Fibroblast of skin of scalp (primary cell): ENCODE data around the gene ATP9B.
A peak's percentile ranks its signal among the peaks of the same experiment; 100 is the strongest.
"Not testable (repeated sequence)": the region's sequence is repeated elsewhere in the genome, so short reads cannot be mapped to it uniquely, and the experiment has no call there.

Experiments
- DNase-seq: peaks from one replicate; pipeline ENCODE4 v3.0.0-alpha.2; 2013

ATP9B gene

DNA sequence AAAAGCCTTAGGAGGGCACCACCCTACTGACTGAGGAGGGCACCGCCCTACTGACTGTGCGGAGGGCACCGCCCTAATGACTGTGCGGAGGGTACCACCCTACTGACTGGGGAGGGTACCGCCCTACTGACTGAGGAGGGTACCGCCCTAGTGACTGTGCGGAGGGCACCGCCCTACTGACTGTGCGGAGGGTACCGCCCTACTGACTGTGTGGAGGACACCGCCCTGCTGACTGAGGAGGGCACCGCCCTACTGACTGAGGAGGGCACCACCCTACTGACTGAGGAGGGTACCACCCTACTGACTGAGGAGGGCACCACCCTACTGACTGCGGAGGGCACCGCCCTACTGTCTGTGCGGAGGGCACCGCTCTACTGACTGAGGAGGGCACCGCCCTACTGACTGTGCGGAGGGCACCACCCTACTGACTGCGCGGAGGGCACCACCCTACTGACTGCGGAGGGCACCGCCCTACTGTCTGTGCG, 176.4 kb downstream of the ATP9B start:
- no peak for DNase-seq

GRCh38 chr18:79246309-79247108, 177.3 kb downstream of the ATP9B start:
- peak; percentile 71 for DNase-seq

DNA sequence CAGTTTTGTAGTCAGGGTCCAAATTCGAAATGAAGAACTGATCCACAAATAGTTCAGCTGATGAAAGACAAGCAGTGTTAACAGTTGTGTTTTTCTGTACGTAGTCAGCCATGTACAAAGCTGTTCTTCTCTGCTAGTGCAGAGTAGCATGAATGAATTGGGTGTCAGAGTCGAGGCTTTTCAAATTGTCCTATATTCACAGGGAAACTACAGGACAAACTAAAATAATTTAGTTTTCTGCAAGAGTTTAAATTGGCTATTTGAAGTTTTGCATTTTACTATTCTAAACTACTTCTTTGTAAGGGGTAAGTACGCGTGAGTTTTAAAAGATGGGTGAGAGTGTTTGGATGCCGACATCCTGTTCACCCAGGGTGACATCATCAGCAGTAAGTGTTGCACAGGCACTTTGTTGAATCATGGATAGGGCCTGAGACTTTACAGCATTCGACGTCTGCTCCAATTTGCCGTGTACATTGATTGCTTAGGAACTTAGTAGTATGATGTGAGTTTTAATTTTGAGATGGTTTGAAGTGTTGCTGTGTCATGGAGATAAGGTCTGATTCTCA, 179.4 kb downstream of the ATP9B start:
- DNase-seq = no peak

GRCh38 chr18:79250301-79250981, 181.2 kb downstream of the ATP9B start:
- DNase-seq = no peak

- no peak for DNase-seq
These were observed 181.8 kb downstream of the ATP9B start for GRCh38 chr18:79251021-79251420.

GRCh38 chr18:79252904-79253633, 183.9 kb downstream of the ATP9B start:
- DNase-seq = no peak

GRCh38 chr18:79257480-79257879, 188.3 kb downstream of the ATP9B start:
- no peak for DNase-seq

GRCh38 chr18:79258447-79258846, 189.3 kb downstream of the ATP9B start:
- no peak for DNase-seq

DNA sequence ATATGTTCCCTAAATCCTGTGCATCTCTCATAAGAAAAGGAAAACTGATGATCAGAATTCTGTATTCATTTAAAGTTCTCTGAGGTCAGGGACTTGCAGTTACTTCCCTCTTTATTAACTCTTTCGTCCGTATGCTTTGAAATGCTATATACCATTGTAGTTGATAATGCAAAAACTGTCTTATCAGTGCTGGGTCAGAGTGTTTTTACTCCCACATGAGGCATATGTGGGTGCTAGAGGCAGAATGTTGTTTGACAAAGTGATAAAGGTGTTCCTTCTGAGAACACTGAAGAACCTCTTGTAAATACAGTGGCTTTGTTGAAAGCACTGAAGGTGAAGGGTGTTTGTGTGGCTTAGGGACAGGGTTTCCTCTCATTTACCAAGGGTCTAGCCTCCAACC, 190.0 kb downstream of the ATP9B start:
- no peak for DNase-seq

DNA sequence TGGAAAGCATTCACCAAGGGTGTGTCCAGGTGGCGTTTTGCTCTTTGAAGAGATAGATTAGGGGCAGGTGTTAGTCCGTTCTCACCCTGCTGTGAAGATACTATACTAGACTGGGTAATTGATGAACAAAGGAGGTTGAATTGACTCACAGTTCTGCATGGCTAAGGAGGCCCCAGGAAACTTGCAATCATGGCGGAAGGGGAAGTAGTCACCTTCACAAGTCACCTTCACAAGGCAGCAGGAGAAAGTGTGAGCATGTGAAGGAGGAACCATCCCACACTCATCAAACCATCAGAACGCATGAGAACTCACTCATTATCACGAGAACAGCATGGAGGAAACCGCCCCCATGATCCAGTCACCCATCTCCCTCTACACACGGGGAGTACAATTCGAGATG, 190.8 kb downstream of the ATP9B start:
- DNase-seq = no peak

DNA sequence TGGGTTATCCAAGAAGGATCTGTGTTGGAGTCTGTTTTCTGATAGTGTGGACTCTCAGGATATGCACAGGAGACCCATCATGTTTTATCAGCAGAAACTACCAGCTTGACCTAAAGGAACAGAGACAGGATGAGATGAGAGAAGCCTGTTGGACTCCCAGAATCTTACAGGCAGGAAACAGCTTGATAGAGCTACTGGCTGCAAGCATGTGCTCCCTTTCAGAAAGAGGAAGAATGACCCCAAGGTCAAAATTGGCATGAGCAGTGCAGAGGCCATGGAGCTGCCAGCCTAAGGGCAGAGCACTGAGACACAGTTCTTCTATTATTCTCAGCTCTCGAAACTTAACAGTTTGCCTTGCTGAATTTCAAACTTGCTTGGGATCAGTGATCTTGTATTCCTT, 191.3 kb downstream of the ATP9B start:
- DNase-seq = no peak

- not testable (repeated sequence) for DNase-seq
These were observed 195.9 kb downstream of the ATP9B start for GRCh38 chr18:79265068-79265467.

- not testable (repeated sequence) for DNase-seq
These were observed 202.6 kb downstream of the ATP9B start for GRCh38 chr18:79271812-79272211.

- DNase-seq = no peak
These were observed 203.7 kb downstream of the ATP9B start for GRCh38 chr18:79272916-79273315.

DNA sequence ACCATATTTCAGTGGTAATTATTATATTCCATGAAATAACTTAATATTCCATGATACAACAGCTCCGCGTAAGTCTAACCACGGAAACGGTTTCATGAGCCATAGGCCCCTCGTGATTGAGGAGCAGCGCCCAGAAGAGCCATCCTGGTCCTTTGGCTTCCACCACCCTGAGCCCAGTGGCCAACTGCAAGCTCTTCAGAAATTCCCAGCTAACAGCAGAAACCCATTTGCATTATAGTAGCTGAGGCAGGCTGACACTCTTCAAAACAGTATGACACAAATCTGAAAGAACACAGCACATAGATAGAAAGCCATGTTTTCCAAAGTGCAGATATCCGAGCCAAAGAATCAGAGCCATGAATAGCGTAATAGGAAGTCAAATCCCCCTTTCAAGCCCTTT, 205.6 kb downstream of the ATP9B start:
- DNase-seq = no peak

DNA sequence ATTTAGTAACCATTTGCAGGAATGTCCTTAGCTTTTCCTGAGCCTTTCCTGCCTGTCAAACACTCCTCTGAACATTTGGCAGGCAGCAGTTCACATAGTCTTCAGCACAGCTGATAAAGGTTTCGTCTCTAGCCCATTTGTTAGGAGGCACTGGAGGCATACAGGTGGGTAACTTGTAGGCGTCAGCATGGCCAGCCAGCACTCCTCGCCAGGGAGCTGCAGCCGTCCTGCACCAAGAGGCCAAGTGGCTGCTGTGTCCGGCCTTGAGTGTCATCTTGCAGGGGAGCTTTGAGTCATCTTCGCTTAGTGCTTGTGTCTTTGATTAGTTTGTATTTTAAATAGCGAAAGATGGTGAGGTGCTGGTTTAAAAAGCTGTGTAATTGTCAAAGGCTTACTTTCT, 206.3 kb downstream of the ATP9B start:
- no peak for DNase-seq

DNA sequence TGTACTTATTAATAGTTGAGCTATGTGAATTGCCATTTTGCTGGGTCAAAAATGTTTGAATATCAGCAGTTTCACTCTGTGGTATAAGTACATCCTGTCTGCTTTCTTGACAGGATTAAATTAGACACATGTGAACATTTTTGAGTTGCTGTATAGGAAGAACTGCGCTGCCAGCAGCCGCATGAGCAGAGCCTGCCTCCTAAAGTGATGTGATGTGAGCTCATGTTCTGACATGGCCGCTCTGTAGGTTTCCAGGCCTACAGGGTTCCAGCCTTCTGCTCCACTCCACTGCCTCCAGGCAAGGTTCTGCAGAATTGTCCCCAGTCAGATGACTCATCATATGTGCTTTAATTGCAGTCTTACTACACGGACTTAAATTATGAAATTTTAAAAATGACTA, 206.8 kb downstream of the ATP9B start:
- peak; percentile 26 for DNase-seq

DNA sequence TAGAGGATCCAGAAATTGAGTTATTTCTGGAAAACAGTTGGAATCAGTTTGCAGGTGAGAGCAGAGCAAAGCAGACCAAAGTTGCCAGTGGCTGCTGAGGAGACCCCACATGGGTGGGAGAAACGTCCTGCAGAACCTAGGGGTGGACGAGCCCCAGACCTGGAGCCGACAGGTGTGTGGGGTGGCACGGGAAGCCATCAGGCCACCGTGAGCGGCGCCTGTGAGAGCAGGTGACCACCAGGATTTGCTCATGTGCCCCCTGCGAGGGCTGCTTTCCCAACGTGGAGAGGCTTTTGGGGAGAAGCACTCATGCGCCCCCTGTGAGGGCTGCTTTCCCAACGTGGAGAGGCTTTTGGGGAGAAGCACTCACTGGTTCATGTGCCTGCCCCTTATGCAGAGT, 209.7 kb downstream of the ATP9B start:
- no peak for DNase-seq

GRCh38 chr18:79283131-79283810, 214.1 kb downstream of the ATP9B start:
- DNase-seq = no peak

DNA sequence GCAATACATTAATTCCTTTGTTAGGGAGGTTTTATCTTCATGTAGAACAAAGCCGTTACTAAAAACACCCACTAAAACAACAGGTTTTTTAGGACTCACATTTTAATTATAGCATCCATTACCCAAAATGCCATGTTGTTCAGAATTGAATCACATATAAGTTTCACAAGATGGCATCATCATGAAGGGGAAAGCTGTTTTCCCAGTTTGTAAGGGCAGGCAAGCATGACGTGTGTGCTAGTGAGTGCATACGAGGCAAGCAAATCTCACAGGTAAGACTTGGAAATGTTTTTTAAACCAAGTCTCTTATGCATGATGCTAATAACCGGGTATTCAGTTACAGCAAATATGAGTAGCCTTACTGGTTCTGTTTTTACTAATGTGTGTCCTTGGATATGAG, 214.7 kb downstream of the ATP9B start:
- no peak for DNase-seq

- not testable (repeated sequence) for DNase-seq
These were observed 216.0 kb downstream of the ATP9B start for GRCh38 chr18:79285191-79285590.

DNA sequence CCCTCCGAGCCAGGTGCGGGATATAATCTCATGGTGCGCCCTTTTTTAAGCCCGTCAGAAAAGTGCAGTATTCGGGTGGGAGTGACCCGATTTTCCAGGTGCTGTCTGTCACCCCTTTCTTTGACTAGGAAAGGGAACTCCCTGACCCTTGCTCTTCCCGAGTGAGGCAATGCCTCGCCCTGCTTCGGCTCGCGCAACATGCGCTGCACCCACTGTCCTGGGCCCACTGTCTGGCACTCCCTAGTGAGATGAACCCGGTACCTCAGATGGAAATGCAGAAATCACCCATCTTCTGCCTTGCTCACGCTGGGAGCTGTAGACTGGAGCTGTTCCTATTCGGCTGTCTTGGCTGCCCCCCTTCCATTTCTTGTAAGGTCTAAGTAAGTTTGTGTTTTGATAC, 221.2 kb downstream of the ATP9B start:
- not testable (repeated sequence) for DNase-seq
